GM06990 (cell line): ENCODE measurements around the gene GPATCH11.
A peak's percentile ranks its signal among the peaks of the same experiment; 100 is the strongest.

Source experiments
- DNase-seq: peaks from one replicate; pipeline ENCODE4 v3.0.0-alpha.2; 2011; ENCODE audit not compliant: insufficient read length; ENCODE audit errors: extremely low read depth
- H3K27me3 ChIP-seq: replicated peaks from 2 replicates; pipeline ENCODE4 v1.6.0; 2011; ENCODE audit warnings: low read length; ENCODE audit not compliant: control insufficient read depth, insufficient read depth
- H3K36me3 ChIP-seq: 2 replicates; pipeline ENCODE4 v1.5.1; 2011; ENCODE audit warnings: low read length; ENCODE audit not compliant: control insufficient read depth, insufficient read depth
- H3K4me3 ChIP-seq: replicated peaks from 2 replicates; pipeline ENCODE4 v1.5.1; 2011; ENCODE audit warnings: low read depth, mild to moderate bottlenecking, control low read depth, low read length
- TF ChIP-seq, protein P1 (sequence below): IDR thresholded peaks from 2 replicates; pipeline ENCODE4 v1.5.1; 2011; ENCODE audit warnings: low read length, control low read depth, mild to moderate bottlenecking, inconsistent platforms; ENCODE audit not compliant: insufficient read depth, poor library complexity, severe bottlenecking

The GPATCH11 gene

DNA sequence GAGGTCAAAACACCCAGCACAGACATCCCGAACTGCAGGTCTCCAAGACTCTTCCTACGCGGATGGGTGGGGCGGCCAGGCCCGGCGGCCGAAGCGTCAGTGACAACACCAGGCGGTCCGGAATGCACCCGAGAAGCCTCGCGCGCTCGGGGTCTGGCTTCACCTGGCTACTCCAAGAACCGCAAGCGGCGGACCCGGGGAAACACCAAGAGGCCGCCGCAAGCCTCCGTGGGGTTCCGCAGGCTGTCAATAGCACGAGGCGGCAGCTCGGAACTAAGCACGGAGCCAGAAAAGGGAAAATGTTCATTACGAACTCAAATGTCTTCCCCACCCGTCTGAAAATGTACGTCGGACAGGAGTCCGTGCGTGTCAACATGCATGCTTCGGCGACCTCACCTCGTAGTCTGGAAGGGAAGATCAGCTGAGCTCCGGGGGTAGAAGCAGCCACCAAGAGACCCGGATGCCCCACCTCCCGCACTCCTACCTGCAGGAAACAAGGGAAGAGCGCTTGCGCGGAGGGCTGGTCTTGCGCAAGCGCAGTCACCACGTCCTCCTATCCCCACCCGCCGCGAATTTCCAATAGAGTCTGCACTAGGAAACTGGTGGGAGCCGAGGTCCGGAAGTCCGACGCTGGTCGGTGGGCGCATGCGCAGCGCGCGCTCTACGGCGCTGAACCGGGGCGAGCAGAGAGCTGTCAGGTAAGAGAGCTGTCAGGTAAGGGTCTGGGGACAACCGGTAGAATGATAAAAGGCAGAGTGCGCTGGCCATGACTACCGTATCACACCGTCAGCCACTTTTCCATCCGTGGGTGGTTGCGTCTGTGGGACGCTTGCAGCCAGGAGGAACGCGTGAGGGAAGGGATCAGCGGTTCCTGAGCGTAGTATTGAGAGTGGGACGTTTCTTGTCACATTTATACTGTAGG is at the start of gene GPATCH11, which contains the start of gene HEATR5B:
Gene GPATCH11 (plus strand): TSS at position 646 of the 922 bp plus-strand sequence. CDS start 3,864 bp downstream, outside the sequence.
Gene HEATR5B (minus strand): TSS at position 500 of the 922 bp plus-strand sequence. CDS start 958 bp downstream, outside the sequence.
- H3K27me3 ChIP-seq = no peaks in the 10 kb centered on the region
- peaks cover 2% of the 10 kb centered on the region; the same call in 1 of the 2 replicates for H3K36me3 ChIP-seq
- peak; percentile 96 for DNase-seq
- TF ChIP-seq, protein P1, sequence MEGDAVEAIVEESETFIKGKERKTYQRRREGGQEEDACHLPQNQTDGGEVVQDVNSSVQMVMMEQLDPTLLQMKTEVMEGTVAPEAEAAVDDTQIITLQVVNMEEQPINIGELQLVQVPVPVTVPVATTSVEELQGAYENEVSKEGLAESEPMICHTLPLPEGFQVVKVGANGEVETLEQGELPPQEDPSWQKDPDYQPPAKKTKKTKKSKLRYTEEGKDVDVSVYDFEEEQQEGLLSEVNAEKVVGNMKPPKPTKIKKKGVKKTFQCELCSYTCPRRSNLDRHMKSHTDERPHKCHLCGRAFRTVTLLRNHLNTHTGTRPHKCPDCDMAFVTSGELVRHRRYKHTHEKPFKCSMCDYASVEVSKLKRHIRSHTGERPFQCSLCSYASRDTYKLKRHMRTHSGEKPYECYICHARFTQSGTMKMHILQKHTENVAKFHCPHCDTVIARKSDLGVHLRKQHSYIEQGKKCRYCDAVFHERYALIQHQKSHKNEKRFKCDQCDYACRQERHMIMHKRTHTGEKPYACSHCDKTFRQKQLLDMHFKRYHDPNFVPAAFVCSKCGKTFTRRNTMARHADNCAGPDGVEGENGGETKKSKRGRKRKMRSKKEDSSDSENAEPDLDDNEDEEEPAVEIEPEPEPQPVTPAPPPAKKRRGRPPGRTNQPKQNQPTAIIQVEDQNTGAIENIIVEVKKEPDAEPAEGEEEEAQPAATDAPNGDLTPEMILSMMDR = no peak
- peak within 1 kb of the TSS; percentile 97 for H3K4me3 ChIP-seq

DNA sequence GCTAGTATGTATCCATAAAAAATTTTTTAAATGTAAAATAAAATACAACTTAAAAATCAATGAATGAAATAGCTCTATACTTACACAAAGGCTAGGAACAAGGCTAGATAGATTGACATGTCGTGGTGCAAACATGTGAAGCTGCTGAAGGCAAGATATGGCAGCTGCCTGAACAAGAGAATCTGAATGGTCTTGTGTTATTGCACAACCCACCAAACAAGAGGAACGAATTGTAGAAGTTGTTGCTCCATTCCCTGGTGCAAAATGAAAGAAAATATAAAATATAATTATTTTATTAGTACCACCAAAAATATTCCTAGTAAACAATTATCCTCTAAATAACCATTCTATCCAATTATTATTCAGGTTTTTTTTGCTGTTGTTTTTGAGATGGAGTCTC is 46.5 kb upstream of the GPATCH11 start:
- no peak for DNase-seq
- Histone ChIP-seq H3K36me3 (no peaks in the 10 kb centered on the region; the same call in 1 of the 2 replicates), H3K27me3 (no peaks in the 10 kb centered on the region), H3K4me3 (no peak overlapping the region)
- TF ChIP-seq, protein P1 = no peak

DNA sequence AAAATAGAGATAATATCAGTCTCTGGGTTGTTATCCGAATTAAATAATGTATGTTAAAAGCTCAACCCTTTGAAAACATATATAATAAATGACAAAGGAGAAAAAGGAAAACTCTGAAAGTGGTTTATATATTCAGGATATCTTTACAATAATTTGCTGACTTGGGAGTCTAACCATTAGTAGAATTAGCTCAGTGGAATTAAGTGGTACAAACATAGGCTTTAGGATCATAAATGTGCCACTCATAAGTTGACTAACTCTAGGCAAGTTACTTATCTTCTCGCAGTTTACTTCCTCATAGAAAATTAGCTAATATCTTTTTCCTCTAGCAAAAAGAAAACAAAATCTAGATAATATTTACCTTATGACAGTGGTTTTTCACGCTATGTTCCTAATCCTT is 44.7 kb upstream of the GPATCH11 start:
- Histone ChIP-seq H3K36me3 (no peaks in the 10 kb centered on the region; the same call in 1 of the 2 replicates), H3K4me3 (no peak overlapping the region), H3K27me3 (no peaks in the 10 kb centered on the region)
- TF ChIP-seq, protein P1 = no peak
- DNase-seq = no peak

DNA sequence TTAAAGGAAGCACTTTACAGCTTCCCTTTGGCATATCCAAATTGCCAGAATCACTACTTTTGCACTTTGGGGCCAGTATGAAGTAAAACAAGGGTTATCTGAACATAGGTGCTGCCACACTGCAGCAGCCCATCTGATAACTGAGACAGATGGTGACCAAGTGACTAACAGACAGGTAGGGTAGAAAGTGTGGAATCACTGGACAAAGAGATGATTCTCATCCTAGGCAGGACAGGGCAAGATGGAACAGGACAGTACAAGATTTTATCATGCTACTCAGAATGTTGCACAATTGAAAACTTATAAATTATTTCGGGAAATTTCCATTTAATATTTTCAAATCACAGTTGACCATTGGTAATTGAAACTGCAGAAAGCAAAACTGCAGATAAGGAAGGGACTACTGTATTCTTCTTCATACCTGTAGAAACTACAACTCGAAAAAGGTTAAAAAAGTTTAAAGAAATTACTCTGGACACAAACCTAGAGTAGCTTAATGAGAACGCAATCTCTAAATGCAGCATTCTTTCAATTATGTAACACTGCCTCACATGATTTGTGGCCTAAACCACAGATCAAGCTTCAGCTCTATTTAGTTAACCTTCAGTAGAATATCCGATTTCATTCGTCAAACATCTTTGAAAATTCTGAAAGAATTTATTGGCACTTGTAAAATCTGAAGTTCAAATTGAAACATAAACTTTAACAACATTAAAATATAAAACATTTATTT is 31.6 kb upstream of the GPATCH11 start:
- peaks cover 7% of the 10 kb centered on the region for H3K36me3 ChIP-seq
- TF ChIP-seq, protein P1 = no peak
- H3K4me3 ChIP-seq = no peak overlapping the region
- no peaks in the 10 kb centered on the region for H3K27me3 ChIP-seq
- no peak for DNase-seq

DNA sequence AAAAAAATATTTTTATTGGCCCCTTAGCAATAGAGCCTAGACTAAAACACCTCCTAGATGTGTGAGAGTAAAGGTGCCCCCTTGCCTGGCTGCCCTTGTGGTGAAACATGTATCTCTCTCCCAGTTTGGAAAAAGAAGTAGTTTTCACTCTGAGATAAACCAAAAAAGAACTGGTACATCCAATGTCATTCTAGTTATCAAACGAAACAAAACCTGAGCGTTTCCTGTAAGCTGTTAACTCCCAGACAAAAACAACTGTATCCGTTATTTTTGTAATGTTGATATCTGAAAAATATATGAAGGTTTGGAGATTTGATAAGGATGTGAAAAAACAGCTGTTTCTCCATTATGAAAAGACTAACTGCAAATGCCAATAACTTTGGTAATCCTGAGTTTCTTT is 24.5 kb upstream of the GPATCH11 start:
- H3K27me3 ChIP-seq = no peaks in the 10 kb centered on the region
- TF ChIP-seq, protein P1 = no peak
- H3K4me3 ChIP-seq = no peak overlapping the region
- no peak for DNase-seq
- H3K36me3 ChIP-seq = peaks cover 5% of the 10 kb centered on the region
